ENCODE results near the gene RGS7.
"Not testable (repeated sequence)": the region's sequence is repeated elsewhere in the genome, so short reads cannot be mapped to it uniquely, and the experiment has no call there.

RGS7 gene

GRCh38 chr1:241068359-241068758 is 288.6 kb downstream of the RGS7 start:
- no peak for ATAC-seq

- ATAC-seq: no peak
These were observed 293.7 kb downstream of the RGS7 start for GRCh38 chr1:241063276-241063675.

GRCh38 chr1:241061062-241061461 is 295.9 kb downstream of the RGS7 start:
- no peak for ATAC-seq

GRCh38 chr1:241048622-241049021 is 308.4 kb downstream of the RGS7 start:
- no peak for ATAC-seq

- ATAC-seq: no peak
These were observed 311.3 kb downstream of the RGS7 start for GRCh38 chr1:241045659-241046058.

- no peak for ATAC-seq
These were observed 322.6 kb downstream of the RGS7 start for GRCh38 chr1:241034203-241034936.

- ATAC-seq: no peak
These were observed 332.2 kb downstream of the RGS7 start for GRCh38 chr1:241024834-241025233.

GRCh38 chr1:241022366-241022765 is 334.6 kb downstream of the RGS7 start:
- no peak for ATAC-seq

GRCh38 chr1:241020851-241021697 is 335.9 kb downstream of the RGS7 start:
- ATAC-seq: no peak

- ATAC-seq: no peak
These were observed 344.2 kb downstream of the RGS7 start for GRCh38 chr1:241012708-241013340.

GRCh38 chr1:241007668-241008067 is 349.3 kb downstream of the RGS7 start:
- ATAC-seq: no peak

GRCh38 chr1:240999826-241000225 is 357.2 kb downstream of the RGS7 start:
- ATAC-seq: no peak

GRCh38 chr1:240998441-240999015 is 358.5 kb downstream of the RGS7 start:
- ATAC-seq: no peak

GRCh38 chr1:240998024-240998423 is 359.0 kb downstream of the RGS7 start:
- no peak for ATAC-seq

- ATAC-seq: no peak
These were observed 364.0 kb downstream of the RGS7 start for GRCh38 chr1:240993004-240993403.

- ATAC-seq: no peak
These were observed 365.8 kb downstream of the RGS7 start for GRCh38 chr1:240991230-240991629.

- ATAC-seq: no peak
These were observed 369.1 kb downstream of the RGS7 start for GRCh38 chr1:240987928-240988327.

GRCh38 chr1:240985081-240985480 is 371.9 kb downstream of the RGS7 start:
- no peak for ATAC-seq

- no peak for ATAC-seq
These were observed 376.7 kb downstream of the RGS7 start for GRCh38 chr1:240980342-240980741.

- no peak for ATAC-seq
These were observed 380.3 kb downstream of the RGS7 start for GRCh38 chr1:240976685-240977084.

- ATAC-seq: no peak
These were observed 383.1 kb downstream of the RGS7 start for GRCh38 chr1:240973875-240974274.

GRCh38 chr1:240972059-240972458 is 384.9 kb downstream of the RGS7 start:
- not testable (repeated sequence) for ATAC-seq

- ATAC-seq: no peak
These were observed 386.8 kb downstream of the RGS7 start for GRCh38 chr1:240970253-240970652.

Measured in activated CD4-positive, CD25-positive, alpha-beta regulatory T cell treated with anti-CD3 and anti-CD28 coated beads, Interleukin-2, amount 50 U/mL, for 24 hours (primary cell).